ENCODE measurements around the gene PHF20. TPM values are rescaled to one million over a fixed set of nuclear protein-coding genes. Genes with fewer than 3 reads are reported as not detected.
A peak's percentile ranks its signal among the peaks of the same experiment; 100 is the strongest.

PHF20 gene
- total and polyA plus RNA-seq, 2 of the 13 experiments (the other 11 are each of a cell fraction or from before 2014, with no cell fraction given), result 22.8 to 34.1 TPM

GRCh38 chr20:35739294-35740163, 32.3 kb upstream of the PHF20 start (continued):
- TF ChIP-seq ATF7 (IDR thresholded peaks at IDR 0.05) (no peak), ATF7 (CRISPR knock-in tag; IDR thresholded peaks at IDR 0.05) (no peak), ONECUT2 (CRISPR knock-in tag; IDR thresholded peaks at IDR 0.05) (no peak), NBN (conservative IDR thresholded peaks at IDR 0.05) (no peak), HIC2 (CRISPR knock-in tag; IDR thresholded peaks at IDR 0.05; ENCODE audit: low read depth) (0 out of 2 replicates have a peak, but pooled peaks have one; percentile 20), PAF1 (CRISPR knock-in tag; IDR thresholded peaks at IDR 0.05) (peak; percentile 70; the same call in 1 of the 2 replicates), ARID4A (CRISPR knock-in tag; IDR thresholded peaks at IDR 0.05; ENCODE audit: borderline replicate concordance) (peak; percentile 51; the same call in 1 of the 2 replicates), KAT8 (CRISPR knock-in tag; IDR thresholded peaks at IDR 0.05) (0 out of 2 replicates have a peak, but pooled peaks have one; percentile 6), TOPORS (CRISPR knock-in tag; IDR thresholded peaks at IDR 0.05) (peak; percentile 15; the same call in 1 of the 2 replicates), ZNF496 (CRISPR knock-in tag; IDR thresholded peaks at IDR 0.05; ENCODE audit: insufficient replicate concordance) (no peak), ZFY (CRISPR knock-in tag; IDR thresholded peaks at IDR 0.05) (no peak), HOXD1 (CRISPR knock-in tag; IDR thresholded peaks at IDR 0.05) (no peak), HBP1 (CRISPR knock-in tag; IDR thresholded peaks at IDR 0.05; ENCODE audit: low read depth) (0 out of 2 replicates have a peak, but pooled peaks have one; percentile 29), CBX5 (CRISPR knock-in tag; IDR thresholded peaks at IDR 0.05; ENCODE audit: borderline replicate concordance) (peak; percentile 87; the same call in 1 of the 2 replicates), ZNF138 (CRISPR knock-in tag; IDR thresholded peaks at IDR 0.05; ENCODE audit: low read depth) (no peak), E2F5 (CRISPR knock-in tag; conservative IDR thresholded peaks at IDR 0.05) (no peak)
